Ramos (cell line): Measurements from ENCODE around the gene NAMPT.

ENCODE experiments used
- in situ Hi-C: fragments of 300-500 bp; cut with MboI; formaldehyde crosslinking; loops from one replicate; pipeline ENCODE4 v1.14.3; 2022; ENCODE audit warnings: low sequenced_read_pairs; ENCODE audit not compliant: unreplicated experiment

The NAMPT gene

DNA sequence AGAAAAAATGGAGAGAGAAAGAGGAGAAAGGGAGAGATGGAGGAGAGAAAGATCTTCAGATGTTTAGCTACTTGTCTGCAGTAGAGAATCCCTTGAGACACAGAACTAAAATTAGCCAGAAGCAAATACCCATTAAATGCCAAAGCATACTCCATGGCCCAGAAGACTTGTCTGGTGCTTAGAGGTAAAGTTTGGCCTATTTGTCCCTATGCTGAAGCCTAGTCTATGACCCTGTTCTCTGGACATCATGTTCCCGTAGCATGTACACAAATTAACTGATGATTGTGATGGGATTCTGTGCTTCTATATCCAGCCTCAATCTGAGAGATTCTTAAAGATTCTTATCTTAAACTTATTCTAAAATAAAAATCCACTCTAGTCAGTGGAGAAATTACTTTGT, 85.8 kb downstream of the NAMPT start:
- in situ Hi-C loops: no loop called here
